GM12878 (cell line): ENCODE results near the gene TDRD3. TPM values are rescaled to one million over a fixed set of nuclear protein-coding genes. Genes with fewer than 3 reads are reported as not detected.

Experiments used
- ATAC-seq: fragments of 200-7000 bp; cut with Tn5 transposase; 3 replicates; pipeline ENCODE4 v1.9.1; 2020; ENCODE audit warnings: mild to moderate bottlenecking, moderate library complexity
- BruUV-seq: library from RNA; stranded (reverse); fragments of 400-500 nt; replicated peaks from 2 replicates; lab custom pipeline; 2021; lab: Mats Ljungman, UMichigan
- CTCF ChIA-PET: fragments of 300-600 bp; sonication (Branson Sonifier 250); formaldehyde crosslinking; extraction: SDS; loops from one replicate; lab custom pipeline; 2021; ENCODE audit warnings: inconsistent platforms; lab: Yijun Ruan, JAX
- POLR2A ChIA-PET: fragments of 350-600 bp; formaldehyde crosslinking; extraction: SDS; loops from one replicate; lab custom pipeline; 2021; ENCODE audit warnings: inconsistent platforms; lab: Charles Lee
- RAD21 ChIA-PET: fragments of 300-600 bp; sonication (Branson Sonifier 250); formaldehyde crosslinking; loops from one replicate; lab custom pipeline; 2023; ENCODE audit warnings: antibody characterized with exemption; ENCODE audit not compliant: unreplicated experiment; lab: Charles Lee
- SMC1A ChIA-PET: fragments of 300-600 bp; sonication (Branson Sonifier 250); formaldehyde crosslinking; loops from one replicate; lab custom pipeline; 2023; ENCODE audit not compliant: unreplicated experiment, uncharacterized antibody; lab: Charles Lee
- DNase-seq: peaks from one replicate; pipeline ENCODE4 v3.0.0-alpha.2; 2011; ENCODE audit warnings: low read depth, low spot score
- FAIRE-seq: peaks from 3 replicates; lab custom pipeline; 2011; peaks lifted over from hg19 to GRCh38; lab: Jason Lieb, UNC
- H2AFZ ChIP-seq: 2 replicates; pipeline ENCODE4 v1.6.0; 2011; ENCODE audit warnings: low read depth, low read length, control low read depth; ENCODE audit not compliant: control insufficient read depth
- H3K27ac ChIP-seq: 2 replicates; pipeline ENCODE4 v1.5.1; 2011; ENCODE audit warnings: control low read depth; ENCODE audit not compliant: control insufficient read depth, insufficient read depth
- H3K27me3 ChIP-seq, 2 experiments: replicated peaks in 1 of 2; 2 replicates each; pipeline versions ENCODE4 v1.6.0 to v1.6.1; 2011; ENCODE audit warnings: low read length in 1 of 2; ENCODE audit not compliant: control insufficient read depth in 2 of 2, insufficient read depth in 2 of 2
- H3K36me3 ChIP-seq, 2 experiments: 2 replicates each; pipeline ENCODE4 v1.5.1; 2011; ENCODE audit warnings: low read length in 1 of 2; ENCODE audit not compliant: control insufficient read depth in 2 of 2, insufficient read depth in 2 of 2
- H3K4me1 ChIP-seq: 2 replicates; pipeline ENCODE4 v1.6.1; 2011; ENCODE audit warnings: mild to moderate bottlenecking, low read length, moderate library complexity, mixed read lengths; ENCODE audit not compliant: control insufficient read depth, insufficient read depth
- H3K4me2 ChIP-seq: 2 replicates; pipeline ENCODE4 v1.6.0; 2011; ENCODE audit warnings: control low read depth; ENCODE audit not compliant: control insufficient read depth, insufficient read depth
- H3K4me3 ChIP-seq: fragments of 200-600 bp; sonication (generic); 2 replicates; pipeline ENCODE4 v1.5.1; 2016
- H3K79me2 ChIP-seq: 2 replicates; pipeline ENCODE4 v1.6.0; 2011; ENCODE audit warnings: low read length; ENCODE audit not compliant: control insufficient read depth, insufficient read depth
- H3K9ac ChIP-seq: 2 replicates; pipeline ENCODE4 v1.8.0; 2011; ENCODE audit warnings: low read length, control low read depth, mixed read lengths; ENCODE audit not compliant: control insufficient read depth, insufficient read depth
- H3K9me3 ChIP-seq: replicated peaks from 3 replicates; pipeline ENCODE4 v1.5.1; 2011; ENCODE audit warnings: mild to moderate bottlenecking, low read length; ENCODE audit not compliant: control insufficient read depth, insufficient read depth
- H4K20me1 ChIP-seq: 2 replicates; pipeline ENCODE4 v1.6.0; 2011; ENCODE audit not compliant: control insufficient read depth, insufficient read depth
- ASH2L ChIP-seq: fragments of 300-600, 200-600 bp; sonication (generic); IDR thresholded peaks from 2 replicates; pipeline ENCODE4 v1.6.1; 2017; ENCODE audit warnings: low read depth, mild to moderate bottlenecking, borderline replicate concordance
- E2F4 ChIP-seq: IDR thresholded peaks from 2 replicates; pipeline ENCODE4 v1.6.1; 2012; ENCODE audit warnings: low read depth, low read length, improper control_type of control experiment
- ESRRA ChIP-seq: IDR thresholded peaks from 2 replicates; pipeline ENCODE4 v1.6.1; 2012; ENCODE audit warnings: mild to moderate bottlenecking, low read length, improper control_type of control experiment
- SMARCA5 ChIP-seq: fragments of 450-650 bp; IDR thresholded peaks from 2 replicates; pipeline ENCODE4 v1.6.1; 2017; ENCODE audit warnings: mild to moderate bottlenecking
- SREBF2 ChIP-seq: IDR thresholded peaks from 2 replicates; pipeline ENCODE4 v1.6.1; 2012; ENCODE audit warnings: mild to moderate bottlenecking, low read length
- TCF7 ChIP-seq: IDR thresholded peaks from 2 replicates; pipeline ENCODE4 v1.6.1; 2014; ENCODE audit warnings: antibody characterized with exemption, borderline replicate concordance
- WGBS: methylation state at CpG from one replicate; pipeline ENCODE4 v1.1.6; 2016; ENCODE audit warnings: low lambda C conversion rate; ENCODE audit not compliant: insufficient replicate concordance, insufficient coverage; ENCODE audit errors: missing lambda C conversion rate; 5-methylcytosine and 5-hydroxymethylcytosine counted together
- in situ Hi-C: fragments of 300-500 bp; cut with MboI; formaldehyde crosslinking; loops from 9 replicates; pipeline ENCODE4 v1.14.3; 2018; ENCODE audit warnings: mixed read lengths
- intact Hi-C: fragments of 100-400 bp; cut with micrococcal nuclease; formaldehyde crosslinking; loops from one replicate; pipeline ENCODE4 v1.14.2; 2022; ENCODE audit not compliant: unreplicated experiment
- polyA plus RNA-seq, 11 experiments: library from polyadenylated mRNA; depleted of rRNA in 4 of 11; unstranded in 6 of 11; stranded (reverse) in 5 of 11; fragments of >200 nt; fragmentation: Nextera tagmentation in 4 of 11; fragmentation: Illumina TruSeq in 1 of 11; extraction: Ambion mirVana in 4 of 11; extraction: Trizol in 1 of 11; gene quantifications; 1 replicate in 1 of 11; 2 replicates in 10 of 11; pipeline versions ENCODE4 v1.2.1 to v1.2.3, GENCODE V29; 2011 to 2016; ENCODE audit warnings: inconsistent platforms in 2 of 11, missing spikeins in 2 of 11, low read depth in 1 of 11
- total RNA-seq, 4 experiments: library from RNA; depleted of rRNA in 3 of 4; stranded (reverse); fragments of >200 nt in 3 of 4; fragmentation: Illumina TruSeq in 1 of 4; extraction: Trizol in 1 of 4; gene quantifications; 2 replicates each; pipeline versions ENCODE4 v1.2.1 to v1.2.3, GENCODE V29; 2013 to 2021

The TDRD3 gene
- total and polyA plus RNA-seq, 10 of the 15 experiments (the other 5 are each of a cell fraction or from before 2014, with no cell fraction given), result 8.4 to 27.9 (median 15.8) TPM

- no peak for TF ChIP-seq SREBF2
- TF ChIP-seq ASH2L, result no peak
Measured at GRCh38 chr13:60583911-60584753, 187.1 kb downstream of the TDRD3 start (continued).

- in situ Hi-C loops, result no loop called here
Measured at GRCh38 chr13:60584976-60585375, 188.0 kb downstream of the TDRD3 start.

More at GRCh38 chr13:60584976-60585375, 188.0 kb downstream of the TDRD3 start:
- WGBS, result 63% methylated on average over 11 of the region's 11 CpGs
- no peak for ATAC-seq
- CTCF ChIA-PET, result interaction anchor here (0.8 to 0.9 kb wide), 2 partner anchors 88 to 99 kb away, joined by 3 read pairs; no protein-coding TSS in a partner anchor
- Histone ChIP-seq H3K27me3 (no peaks in the 10 kb centered on the region), H3K4me3 (no peak overlapping the region), H3K4me2 (no peak overlapping the region), H3K36me3 (no peaks in the 10 kb centered on the region), H4K20me1 (no peaks in the 10 kb centered on the region), H3K4me1 (no peaks in the 10 kb centered on the region), H3K9ac (no peak overlapping the region), H2AFZ (no peak overlapping the region), H3K79me2 (no peaks in the 10 kb centered on the region), H3K27ac (no peak overlapping the region), H3K9me3 (no peaks in the 10 kb centered on the region; the same call in 2 of the 3 replicates)
- FAIRE-seq, result no peak
- BruUV-seq, result no TSS peak
- no peak for DNase-seq
- RAD21 ChIA-PET, result no interaction called here
- SMC1A ChIA-PET, result no interaction called here
- intact Hi-C loops, result no loop called here
- POLR2A ChIA-PET, result interaction anchor here (0.6 kb wide), 1 partner anchor 148 kb away, joined by 3 read pairs; no protein-coding TSS in a partner anchor
- TF ChIP-seq E2F4, result no peak
- TF ChIP-seq TCF7, result no peak
- TF ChIP-seq SMARCA5, result no peak
- TF ChIP-seq ESRRA, result no peak
